CD8-positive, alpha-beta memory T cell (primary cell): Measurements from ENCODE around the gene DMAC2. TPM values are rescaled to one million over a fixed set of nuclear protein-coding genes. Genes with fewer than 3 reads are reported as not detected.

ENCODE experiments used
- CTCF ChIA-PET: fragments of 350-600 bp; sonication (Branson Sonifier 250); formaldehyde crosslinking; loops from one replicate; lab custom pipeline; 2021; ENCODE audit warnings: antibody characterized with exemption; lab: Charles Lee
- POLR2A ChIA-PET: fragments of 350-600 bp; sonication (Branson Sonifier 250); formaldehyde crosslinking; loops from one replicate; lab custom pipeline; 2021; ENCODE audit warnings: antibody characterized with exemption; lab: Charles Lee
- DNase-seq, 5 donors: peaks; one replicate each; pipeline versions ENCODE4 v3.0.0 to v3.0.0-alpha.2; 2020 to 2022; ENCODE audit warnings: mixed read lengths in 1 of 5
- H3K27ac ChIP-seq: one replicate; pipeline ENCODE4 v1.7.0; 2013; ENCODE audit warnings: low read depth, mild to moderate bottlenecking, low read length, moderate library complexity
- H3K27me3 ChIP-seq: 2 replicates; pipeline ENCODE4 v1.7.0; 2013; ENCODE audit warnings: low read length, mild to moderate bottlenecking; ENCODE audit not compliant: insufficient read depth, poor library complexity, severe bottlenecking
- H3K36me3 ChIP-seq: 2 replicates; pipeline ENCODE4 v1.7.0; 2013; ENCODE audit warnings: mild to moderate bottlenecking, low read length, moderate library complexity; ENCODE audit not compliant: insufficient read depth
- H3K4me1 ChIP-seq: 2 replicates; pipeline ENCODE4 v1.7.0; 2013; ENCODE audit warnings: mild to moderate bottlenecking, low read length, moderate library complexity; ENCODE audit not compliant: insufficient read depth
- H3K4me3 ChIP-seq: 2 replicates; pipeline ENCODE4 v1.7.0; 2013; ENCODE audit warnings: mild to moderate bottlenecking, low read length
- H3K9me3 ChIP-seq: 2 replicates; pipeline ENCODE4 v1.7.0; 2013; ENCODE audit warnings: mild to moderate bottlenecking, low read length
- H3K27ac Mint-ChIP-seq, 8 donors: one replicate each; pipeline ENCODE4 v1.8.0; 2020 to 2021; ENCODE audit warnings: mixed read lengths in 8 of 8, mild to moderate bottlenecking in 6 of 8, inconsistent platforms in 3 of 8, moderate library complexity in 3 of 8
- H3K27me3 Mint-ChIP-seq, 2 donors: one replicate each; pipeline ENCODE4 v1.8.0; 2020 to 2021; ENCODE audit warnings: mixed read lengths in 2 of 2, mild to moderate bottlenecking in 1 of 2, moderate library complexity in 1 of 2
- H3K36me3 Mint-ChIP-seq, 3 donors: one replicate each; pipeline ENCODE4 v1.8.0; 2020 to 2021; ENCODE audit warnings: mixed read lengths in 3 of 3, inconsistent platforms in 1 of 3, mild to moderate bottlenecking in 1 of 3
- H3K4me1 Mint-ChIP-seq, 3 donors: one replicate each; pipeline ENCODE4 v1.8.0; 2020 to 2021; ENCODE audit warnings: mixed read lengths in 3 of 3, inconsistent platforms in 1 of 3, mild to moderate bottlenecking in 1 of 3
- H3K4me3 Mint-ChIP-seq, 7 donors: one replicate each; pipeline ENCODE4 v1.8.0; 2020 to 2021; ENCODE audit warnings: mixed read lengths in 7 of 7, mild to moderate bottlenecking in 6 of 7, moderate library complexity in 4 of 7, inconsistent platforms in 2 of 7
- H3K9me3 Mint-ChIP-seq, 5 donors: one replicate each; pipeline ENCODE4 v1.8.0; 2020 to 2022; ENCODE audit warnings: mixed read lengths in 5 of 5, mild to moderate bottlenecking in 3 of 5, moderate library complexity in 2 of 5, inconsistent platforms in 1 of 5
- polyA plus RNA-seq: library from polyadenylated mRNA; unstranded; fragments of 300-500 nt; fragmentation: Illumina TruSeq; gene quantifications from one replicate; pipeline ENCODE4 v1.2.3, GENCODE V29; 2021
- total RNA-seq, 2 experiments: library from RNA; stranded (reverse); gene quantifications; one replicate each; pipeline ENCODE4 v1.2.3, GENCODE V29; 2021

The DMAC2 gene
- total and polyA plus RNA-seq, 3 experiments from 2014 or later: 56.8 to 76.2 (median 74.1) TPM

DNA sequence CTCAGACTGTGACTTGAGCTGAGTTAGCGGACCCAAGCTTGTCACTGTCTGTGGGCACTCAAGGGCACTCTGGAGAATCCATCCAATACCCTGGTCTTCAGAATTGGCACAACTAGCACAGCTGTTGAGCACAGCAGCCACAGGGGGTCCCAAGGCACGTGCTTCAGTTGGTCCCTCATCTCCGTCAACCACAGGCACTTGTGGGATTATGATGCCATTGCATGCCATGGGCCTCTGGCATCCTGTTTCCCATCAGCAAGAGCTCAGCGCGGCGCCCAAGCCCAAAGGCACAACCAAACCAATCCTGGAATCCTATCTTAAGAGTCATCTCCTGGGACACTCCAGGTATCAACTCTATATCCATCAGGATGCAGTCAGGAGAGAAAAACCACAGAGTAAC, 8.8 kb downstream of the DMAC2 start:
- CTCF ChIA-PET: interaction anchor here (1.1 to 1.9 kb wide), 8 partner anchors 10 to 79 kb away, joined by 3 to 6 read pairs (median 4); partner anchors contain the start of gene B9D2
- Mint-ChIP-seq H3K27me3 (peaks cover 0 to 2% of the 10 kb centered on the region in 2 donors), H3K27ac (peak overlapping the region; percentile 8 to 96 (median 50)), H3K4me1 (peaks cover 29 to 50% (median 42%) of the 10 kb centered on the region in 3 donors), H3K9me3 (no peaks in the 10 kb centered on the region), H3K4me3 (no peak overlapping the region), H3K36me3 (peaks cover 6 to 45% (median 7%) of the 10 kb centered on the region in 3 donors)
- H3K4me1 ChIP-seq: peaks cover 17% of the 10 kb centered on the region
- no peak for DNase-seq
- peaks cover 16% of the 10 kb centered on the region for H3K36me3 ChIP-seq
- no peak overlapping the region for H3K4me3 ChIP-seq
- H3K27ac ChIP-seq: no peak overlapping the region
- no peaks in the 10 kb centered on the region for H3K27me3 ChIP-seq
- H3K9me3 ChIP-seq: no peaks in the 10 kb centered on the region
- POLR2A ChIA-PET: no interaction called here

DNA sequence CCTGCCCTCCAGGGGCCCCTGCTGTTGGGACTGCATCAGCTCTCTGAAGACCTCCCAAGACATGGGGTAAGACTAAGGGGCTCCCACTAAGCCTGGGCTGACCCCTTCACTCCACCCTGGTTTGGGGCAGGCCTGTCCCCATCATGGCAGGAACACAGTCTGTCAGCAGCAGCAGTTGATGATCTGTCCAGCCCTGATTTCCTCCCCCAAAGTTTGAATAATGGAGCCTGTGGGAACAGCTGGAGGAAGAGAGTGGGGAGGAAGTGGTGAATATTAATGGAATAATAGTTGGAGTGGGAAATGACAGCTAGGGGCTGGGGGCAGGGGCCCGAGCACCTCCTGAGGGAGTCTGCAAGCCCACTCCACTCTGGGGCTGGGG, 11.2 kb downstream of the DMAC2 start:
- Histone ChIP-seq H3K27ac (peak overlapping the region; percentile 59), H3K27me3 (no peaks in the 10 kb centered on the region), H3K9me3 (no peaks in the 10 kb centered on the region), H3K4me3 (peak overlapping the region; percentile 59), H3K36me3 (peaks cover 16% of the 10 kb centered on the region), H3K4me1 (peaks cover 17% of the 10 kb centered on the region)
- H3K4me3 Mint-ChIP-seq: peak overlapping the region; percentile 42 to 94 (median 89)
- H3K9me3 Mint-ChIP-seq: no peaks in the 10 kb centered on the region
- H3K4me1 Mint-ChIP-seq: peaks cover 32 to 50% (median 48%) of the 10 kb centered on the region in 3 donors
- H3K36me3 Mint-ChIP-seq: peaks cover 6 to 51% (median 7%) of the 10 kb centered on the region in 3 donors
- no peak for DNase-seq
- peak overlapping the region; percentile 54 to 98 (median 82) for H3K27ac Mint-ChIP-seq
- POLR2A ChIA-PET: interaction anchor here (0.5 to 0.8 kb wide), 2 partner anchors 23 to 80 kb away, joined by 3 read pairs; no protein-coding TSS in a partner anchor
- no peaks in the 10 kb centered on the region for H3K27me3 Mint-ChIP-seq
- CTCF ChIA-PET: interaction anchor here (1.2 to 1.7 kb wide), 2 partner anchors 21 to 140 kb away, joined by 4 to 8 read pairs; no protein-coding TSS in a partner anchor

DNA sequence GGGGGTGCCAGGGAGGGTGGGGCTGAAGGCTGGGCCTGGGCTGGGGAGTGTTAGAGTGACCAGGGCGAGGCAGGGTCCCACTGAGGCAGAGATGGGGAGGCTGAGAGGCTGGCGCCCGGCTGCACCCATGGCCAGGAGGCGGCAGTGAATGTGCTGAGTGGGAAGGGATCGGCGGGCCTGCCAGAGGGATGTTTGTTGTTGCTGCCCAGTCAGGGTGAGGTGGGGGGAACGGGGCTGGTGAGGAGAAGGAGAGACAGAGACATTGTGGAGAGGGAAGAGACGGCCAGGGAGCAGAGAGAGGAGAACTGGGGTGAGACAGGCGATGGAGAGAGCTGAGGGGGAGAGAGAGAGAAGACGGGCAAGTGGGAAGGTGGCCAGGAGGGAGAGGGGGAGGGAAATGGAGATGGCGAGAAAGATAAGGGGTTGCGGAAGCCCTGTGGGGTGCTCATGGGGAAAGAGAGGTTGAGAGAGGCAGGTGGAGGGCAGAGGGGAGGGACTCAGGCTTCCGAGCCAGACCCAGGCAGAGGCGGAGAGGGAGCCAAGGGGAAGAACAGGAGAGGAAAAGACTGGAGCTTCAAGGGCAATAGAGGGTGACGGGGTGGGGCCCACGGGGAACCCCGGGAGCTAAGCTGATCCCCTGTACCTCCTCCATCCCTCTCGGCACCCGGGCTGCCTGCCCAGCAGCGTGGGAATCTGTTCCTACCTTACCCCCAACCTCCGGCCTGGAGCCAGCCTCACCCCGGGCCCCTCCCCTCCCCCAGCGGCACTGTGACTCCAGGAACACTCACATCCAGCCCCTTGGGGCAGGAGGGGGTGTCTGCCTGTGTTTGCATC, 11.8 kb downstream of the DMAC2 start:
- peaks cover 32 to 50% (median 48%) of the 10 kb centered on the region in 3 donors for H3K4me1 Mint-ChIP-seq
- peak overlapping the region; percentile 59 for H3K27ac ChIP-seq
- H3K4me3 ChIP-seq: peak overlapping the region; percentile 59
- peak overlapping the region; percentile 76 to 99 (median 96) for H3K27ac Mint-ChIP-seq
- no peaks in the 10 kb centered on the region for H3K27me3 Mint-ChIP-seq
- peaks cover 14% of the 10 kb centered on the region for H3K36me3 ChIP-seq
- ChIA-PET POLR2A (interaction anchor here (0.5 to 0.8 kb wide), 3 partner anchors 22 to 164 kb away, joined by 3 to 4 read pairs (median 3); no protein-coding TSS in a partner anchor), CTCF (interaction anchor here (1.2 to 1.7 kb wide), 2 partner anchors 22 to 141 kb away, joined by 4 to 8 read pairs; no protein-coding TSS in a partner anchor)
- H3K9me3 ChIP-seq: no peaks in the 10 kb centered on the region
- H3K27me3 ChIP-seq: no peaks in the 10 kb centered on the region
- H3K4me3 Mint-ChIP-seq: peak overlapping the region; percentile 79 to 94 (median 92)
- H3K4me1 ChIP-seq: peaks cover 17% of the 10 kb centered on the region
- DNase-seq: peak; percentile 32 to 71 (median 70)
- peaks cover 6 to 51% (median 7%) of the 10 kb centered on the region in 3 donors for H3K36me3 Mint-ChIP-seq
- no peaks in the 10 kb centered on the region for H3K9me3 Mint-ChIP-seq

DNA sequence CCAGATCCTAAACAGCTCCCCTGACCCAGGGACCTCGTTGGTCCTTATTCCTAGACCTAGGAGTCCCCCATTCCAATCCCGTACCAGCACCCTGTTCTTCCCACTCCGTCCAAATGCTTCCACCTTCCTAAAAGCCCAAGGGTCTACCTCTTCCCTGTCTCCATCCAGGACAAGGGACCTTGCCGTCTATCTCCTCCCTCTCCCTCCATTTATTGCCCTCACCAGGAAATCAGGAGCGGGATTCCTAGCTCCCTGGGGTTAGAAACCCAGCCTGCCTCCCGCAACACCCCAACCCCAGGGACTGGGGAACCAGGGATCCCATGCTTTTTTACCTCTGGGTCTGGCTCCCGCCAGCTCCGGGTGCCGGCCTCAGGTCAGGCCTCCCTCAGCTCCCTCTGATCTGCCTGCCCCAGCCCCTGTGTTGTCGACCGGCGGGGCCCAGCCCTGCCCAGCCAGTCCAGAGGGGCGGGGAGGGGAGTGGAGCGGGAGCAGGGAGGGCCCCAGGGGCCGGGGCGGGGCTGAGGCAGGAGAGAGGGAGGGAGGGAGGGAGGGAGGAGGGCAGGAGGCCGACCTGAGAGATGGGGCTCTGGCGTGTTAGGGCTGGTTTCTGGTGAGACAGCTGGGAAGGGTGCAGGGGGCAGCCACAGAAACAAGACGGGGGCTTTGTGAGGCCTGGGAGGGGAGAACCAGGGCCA, 12.6 kb downstream of the DMAC2 start, which contains the start of gene B3GNT8:
B3GNT8 (minus strand) TSS at position 423 of the 695 bp plus-strand sequence. CDS start 596 bp downstream, outside the sequence.
- H3K27ac Mint-ChIP-seq: peak within 1 kb of the TSS; percentile 85 to 99 (median 96)
- H3K27ac ChIP-seq: peak within 1 kb of the TSS; percentile 60
- H3K9me3 Mint-ChIP-seq: no peaks in the 10 kb centered on the region
- peaks cover 17% of the 10 kb centered on the region for H3K4me1 ChIP-seq
- H3K4me1 Mint-ChIP-seq: peaks cover 32 to 48% (median 43%) of the 10 kb centered on the region in 3 donors
- H3K4me3 ChIP-seq: peak within 1 kb of the TSS; percentile 59
- no peaks in the 10 kb centered on the region for H3K27me3 ChIP-seq
- no peaks in the 10 kb centered on the region for H3K27me3 Mint-ChIP-seq
- peaks cover 0 to 51% (median 1%) of the 10 kb centered on the region in 3 donors for H3K36me3 Mint-ChIP-seq
- ChIA-PET POLR2A (interaction anchor here (0.6 to 0.7 kb wide), 2 partner anchors 163 to 972 kb away, joined by 4 to 6 read pairs; no protein-coding TSS in a partner anchor), CTCF (no interaction called here)
- no peaks in the 10 kb centered on the region for H3K9me3 ChIP-seq
- peaks cover 6% of the 10 kb centered on the region for H3K36me3 ChIP-seq
- peak in 4 of 5 donors; percentile 22 to 54 (median 40) for DNase-seq
- peak within 1 kb of the TSS; percentile 79 to 94 (median 92) for H3K4me3 Mint-ChIP-seq

DNA sequence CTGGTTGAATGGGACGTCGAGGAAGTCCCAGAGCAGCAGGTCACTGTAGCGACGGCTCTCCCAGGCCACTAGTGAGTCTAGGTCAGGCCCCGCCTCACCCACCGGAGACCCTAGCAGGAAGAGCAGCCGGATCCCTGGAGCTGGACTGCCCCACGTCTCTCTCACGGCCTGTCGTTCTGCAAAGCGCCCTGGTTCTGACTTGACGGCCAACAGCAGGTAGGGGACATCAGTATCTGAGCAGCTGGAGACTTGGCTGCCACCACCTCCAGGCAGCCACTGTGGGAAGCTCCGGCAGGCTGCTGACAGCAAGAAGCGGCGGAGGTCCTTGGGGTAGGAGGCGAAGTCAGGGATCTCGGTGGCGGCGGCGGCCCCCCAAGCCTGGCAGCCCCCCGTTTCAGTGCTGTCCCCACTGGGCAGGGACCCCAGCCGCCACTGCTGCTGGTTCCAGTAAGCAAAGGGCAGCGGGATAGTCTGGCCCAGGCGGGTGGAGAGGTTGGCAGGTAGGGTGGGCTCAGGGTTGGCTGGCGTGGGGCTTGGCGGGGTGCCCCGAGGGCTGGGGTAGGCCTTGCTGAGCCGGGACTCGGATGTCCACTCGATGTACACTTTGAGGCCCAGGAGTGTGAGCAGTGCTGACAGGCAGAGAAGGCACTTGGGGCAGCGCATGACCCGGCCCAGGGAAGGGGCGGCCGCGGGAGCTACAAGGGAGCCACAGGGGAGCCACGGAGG, 13.4 kb downstream of the DMAC2 start:
- peak overlapping the region in 7 of 8 donors; percentile 54 to 97 (median 91) for H3K27ac Mint-ChIP-seq

DNA sequence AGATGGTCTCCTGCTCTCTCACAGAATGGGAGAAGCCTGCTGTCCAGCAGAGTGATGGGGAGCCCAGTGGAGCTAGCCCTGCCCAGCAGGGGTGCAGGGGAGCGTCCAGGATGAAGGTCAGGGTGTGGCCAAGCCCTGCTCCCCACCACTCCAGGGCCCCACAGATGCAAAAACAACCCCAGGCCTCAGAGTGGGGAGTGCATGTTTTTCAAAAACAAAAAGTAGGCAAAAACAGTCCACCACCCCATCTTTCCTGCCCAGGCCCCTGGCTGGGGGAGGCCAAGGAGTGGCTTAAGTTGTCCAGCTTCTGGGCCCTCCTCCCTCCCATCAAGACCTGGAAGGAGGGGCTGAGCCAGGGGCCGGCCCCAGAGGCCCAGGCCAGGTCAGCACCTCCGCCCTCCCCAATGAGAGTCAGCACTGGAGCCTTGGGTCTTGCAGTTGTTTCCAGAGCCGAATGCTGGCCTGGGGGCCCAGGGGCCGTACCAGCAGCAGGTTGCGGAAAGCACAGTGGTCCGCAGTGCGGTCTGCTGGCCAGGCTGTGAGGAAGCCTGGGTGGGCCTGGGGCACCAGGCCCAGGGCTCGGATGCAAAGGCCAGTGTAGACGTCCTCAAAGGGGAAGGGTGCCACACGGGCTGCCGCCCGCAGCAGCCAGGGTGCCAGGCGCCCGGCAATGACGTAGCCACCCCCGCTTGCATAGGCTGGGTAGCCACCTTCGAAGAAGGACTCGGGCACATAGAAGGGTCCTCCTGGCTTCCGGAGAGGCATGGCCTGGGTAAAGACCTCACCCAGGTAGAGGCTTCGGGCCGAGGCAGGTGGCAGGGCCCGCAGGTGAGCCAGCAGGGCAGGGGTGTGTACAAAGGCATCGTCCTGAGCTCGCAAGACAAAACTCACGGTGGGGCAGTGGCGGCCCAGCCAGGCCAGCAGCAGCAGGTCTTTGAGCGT, 14.3 kb downstream of the DMAC2 start:
- Histone ChIP-seq H3K36me3 (peaks cover 2% of the 10 kb centered on the region), H3K27me3 (no peaks in the 10 kb centered on the region), H3K9me3 (no peaks in the 10 kb centered on the region), H3K27ac (no peak overlapping the region), H3K4me3 (no peak overlapping the region), H3K4me1 (peaks cover 17% of the 10 kb centered on the region)
- ChIA-PET POLR2A (no interaction called here), CTCF (interaction anchor here (1.9 kb wide), 1 partner anchor 24 kb away, joined by 5 read pairs; no protein-coding TSS in a partner anchor)
- no peak for DNase-seq
- peaks cover 0 to 53% (median 4%) of the 10 kb centered on the region in 3 donors for H3K36me3 Mint-ChIP-seq
- peaks cover 25 to 38% (median 32%) of the 10 kb centered on the region in 3 donors for H3K4me1 Mint-ChIP-seq
- no peaks in the 10 kb centered on the region for H3K9me3 Mint-ChIP-seq
- peak overlapping the region in 6 of 8 donors; percentile 66 to 98 (median 88) for H3K27ac Mint-ChIP-seq
- peak overlapping the region; percentile 56 to 94 (median 70) for H3K4me3 Mint-ChIP-seq
- H3K27me3 Mint-ChIP-seq: no peaks in the 10 kb centered on the region

More for the DNA sequence above, 13.4 kb downstream of the DMAC2 start:
- DNase-seq: no peak
- H3K4me3 ChIP-seq: no peak overlapping the region
- peak overlapping the region; percentile 74 to 94 (median 85) for H3K4me3 Mint-ChIP-seq
- ChIA-PET CTCF (no interaction called here), POLR2A (interaction anchor here (0.6 kb wide), 1 partner anchor 973 kb away, joined by 6 read pairs; no protein-coding TSS in a partner anchor)
- H3K9me3 ChIP-seq: no peaks in the 10 kb centered on the region
- peaks cover 17% of the 10 kb centered on the region for H3K4me1 ChIP-seq
- H3K36me3 Mint-ChIP-seq: peaks cover 0 to 50% (median 4%) of the 10 kb centered on the region in 3 donors
- no peak overlapping the region for H3K27ac ChIP-seq
- H3K27me3 ChIP-seq: no peaks in the 10 kb centered on the region
- H3K36me3 ChIP-seq: no peaks in the 10 kb centered on the region
- H3K27me3 Mint-ChIP-seq: no peaks in the 10 kb centered on the region
- H3K4me1 Mint-ChIP-seq: peaks cover 28 to 43% (median 38%) of the 10 kb centered on the region in 3 donors
- H3K9me3 Mint-ChIP-seq: no peaks in the 10 kb centered on the region
